Stimulated activated CD8-positive, alpha-beta memory T cell treated with anti-CD3 and anti-CD28 coated beads, Interleukin-12 subunit alpha, Interleukin-12 subunit beta, amount 100 ng/mL, for 4 hours (primary cell): ENCODE data around the gene C2CD3.
"Not testable (repeated sequence)": the region's sequence is repeated elsewhere in the genome, so short reads cannot be mapped to it uniquely, and the experiment has no call there.

Experiments used
- DNase-seq: peaks from one replicate; pipeline ENCODE4 v3.0.0-alpha.2; 2020; ENCODE audit warnings: low read depth

The C2CD3 gene

DNA sequence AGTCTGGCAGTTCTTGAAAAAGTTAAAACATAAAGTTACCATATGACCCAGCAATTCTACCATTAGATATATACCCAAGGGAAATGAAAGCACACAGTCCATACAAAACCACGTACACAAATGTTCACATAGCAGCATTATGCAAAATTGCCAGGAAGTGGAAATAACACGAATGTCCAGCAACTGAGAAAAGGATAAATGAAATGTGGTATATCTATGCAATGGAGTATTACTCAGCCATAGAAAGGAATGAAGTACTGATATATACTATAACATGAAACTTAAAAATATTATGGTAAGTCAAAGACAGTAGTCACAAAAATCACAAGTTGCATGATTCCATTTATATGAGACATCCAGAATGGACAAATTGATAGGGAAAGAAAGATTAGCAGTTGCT lies 57.9 kb downstream of the C2CD3 start:
- no peak for DNase-seq

GRCh38 chr11:74106124-74106523 lies 64.7 kb downstream of the C2CD3 start:
- DNase-seq: no peak

DNA sequence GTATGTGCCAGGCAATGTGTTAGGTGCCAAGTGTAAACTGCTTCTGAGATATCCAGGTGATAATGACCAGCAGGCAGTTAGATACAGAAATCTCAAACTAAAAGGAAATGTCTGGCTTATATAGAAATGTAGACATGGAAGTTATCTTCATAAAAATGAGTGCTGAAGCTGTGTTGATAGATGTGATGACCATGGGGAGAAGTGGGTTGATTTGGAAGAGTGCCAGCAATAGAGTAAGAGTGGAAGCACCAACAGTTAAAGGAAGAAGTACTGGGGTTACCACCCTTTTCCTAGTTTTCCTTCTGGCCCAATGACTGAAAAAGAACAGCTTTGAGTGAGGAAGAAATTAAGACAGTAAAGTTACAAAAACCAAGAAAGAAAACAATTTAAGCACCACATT lies 68.5 kb downstream of the C2CD3 start:
- DNase-seq: no peak

GRCh38 chr11:74100735-74101134 lies 70.1 kb downstream of the C2CD3 start:
- no peak for DNase-seq

DNA sequence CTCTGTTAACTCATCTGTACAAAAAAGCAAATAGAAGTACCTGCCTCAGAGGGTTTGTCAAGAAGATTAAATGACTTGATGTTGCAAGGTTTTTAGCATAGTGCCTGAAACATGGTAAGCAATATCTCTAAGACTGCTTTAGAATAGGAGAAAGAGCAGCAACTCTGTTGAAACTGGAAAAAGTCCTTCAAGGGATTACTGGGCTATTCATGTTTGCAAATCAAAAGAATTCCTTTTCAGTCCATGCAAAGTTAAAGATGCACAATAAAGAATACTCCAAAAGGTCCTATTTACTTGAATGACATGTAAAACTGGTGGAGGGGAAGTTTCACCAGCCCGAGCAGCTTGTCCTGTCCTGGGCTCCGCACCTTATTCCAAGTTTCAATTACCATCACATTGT lies 70.6 kb downstream of the C2CD3 start:
- no peak for DNase-seq

DNA sequence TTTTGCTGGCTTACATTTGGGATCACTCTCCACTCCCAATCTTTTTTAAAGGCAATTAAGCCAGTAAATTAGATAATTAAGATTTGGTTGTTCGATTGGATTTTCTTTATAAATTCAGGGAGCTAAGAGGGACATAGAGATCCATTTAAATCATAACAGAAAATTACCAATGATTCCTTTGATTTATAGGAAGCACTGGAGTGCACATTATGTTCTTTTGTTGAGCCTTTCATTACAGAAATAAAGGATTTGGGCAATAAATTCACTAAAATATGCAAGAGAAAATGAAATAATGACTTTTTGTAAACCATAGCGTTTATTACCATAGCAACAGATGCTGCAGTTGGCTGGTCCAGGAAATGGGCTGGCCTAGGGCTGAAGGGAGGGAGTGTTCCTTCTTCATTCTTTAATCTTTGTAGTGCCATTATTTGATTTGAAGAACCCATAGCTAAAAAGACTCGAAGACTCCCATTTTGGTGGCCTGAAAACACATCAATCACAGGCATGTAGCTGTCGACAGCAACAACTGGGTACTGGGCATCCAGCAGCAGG lies 73.0 kb downstream of the C2CD3 start:
- DNase-seq: no peak

- DNase-seq: no peak
Measured at GRCh38 chr11:74094393-74094792, 76.4 kb downstream of the C2CD3 start.

DNA sequence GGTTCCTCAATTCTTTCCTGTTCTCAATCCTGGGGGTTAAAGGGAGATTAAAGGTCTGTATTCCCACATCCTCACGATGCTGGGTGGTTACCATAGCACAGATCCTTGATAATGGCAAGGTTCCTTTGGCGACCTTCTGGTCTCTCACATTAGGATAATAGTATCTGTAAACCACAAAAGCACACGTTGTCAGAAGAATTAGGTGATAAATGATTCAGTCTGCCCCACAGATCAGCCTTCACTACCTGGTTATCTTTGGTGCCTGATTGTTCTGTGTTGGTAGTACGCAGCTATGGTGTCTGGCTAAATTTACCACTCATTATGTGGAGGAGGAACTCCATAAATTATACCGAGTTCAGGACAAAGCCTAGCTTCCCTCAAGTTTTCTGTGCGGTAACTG lies 78.4 kb downstream of the C2CD3 start:
- DNase-seq: no peak

DNA sequence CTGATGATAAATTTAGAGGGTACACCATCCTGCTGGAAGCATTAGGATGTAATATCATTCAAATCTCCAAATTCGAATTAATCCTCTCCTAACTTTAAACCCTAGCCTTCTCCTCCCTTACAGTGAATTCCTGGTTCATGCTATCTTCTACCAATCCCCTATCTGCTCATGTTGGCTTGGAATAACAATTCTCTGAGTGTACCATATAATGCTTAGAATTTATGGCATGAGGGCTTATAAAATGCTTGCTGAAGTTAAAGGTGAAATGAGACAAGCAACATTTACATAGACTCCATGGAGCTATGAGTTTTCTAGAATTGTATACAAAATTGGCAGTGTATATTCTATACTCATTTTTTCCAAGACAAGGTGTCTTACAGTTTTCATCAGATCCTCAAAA lies 79.3 kb downstream of the C2CD3 start:
- no peak for DNase-seq

DNA sequence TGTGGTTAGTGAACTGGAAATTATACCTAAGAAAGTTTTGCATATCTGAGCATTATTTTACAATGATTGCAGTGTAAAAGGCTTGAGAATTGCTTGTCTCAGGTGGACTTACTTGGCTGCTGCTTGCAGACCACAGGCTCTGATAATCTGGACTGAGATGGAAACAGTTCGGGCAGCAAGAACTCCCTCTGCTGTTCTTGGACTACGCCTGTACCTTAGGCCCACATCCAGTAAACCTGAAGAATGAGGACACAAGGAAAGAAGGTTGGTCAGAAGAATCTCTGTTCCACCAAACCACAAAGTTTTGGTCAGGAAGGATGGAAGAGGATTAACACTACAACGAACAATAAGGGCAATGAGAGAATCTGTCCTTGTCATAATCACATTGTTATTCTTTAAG lies 80.1 kb downstream of the C2CD3 start:
- DNase-seq: no peak

DNA sequence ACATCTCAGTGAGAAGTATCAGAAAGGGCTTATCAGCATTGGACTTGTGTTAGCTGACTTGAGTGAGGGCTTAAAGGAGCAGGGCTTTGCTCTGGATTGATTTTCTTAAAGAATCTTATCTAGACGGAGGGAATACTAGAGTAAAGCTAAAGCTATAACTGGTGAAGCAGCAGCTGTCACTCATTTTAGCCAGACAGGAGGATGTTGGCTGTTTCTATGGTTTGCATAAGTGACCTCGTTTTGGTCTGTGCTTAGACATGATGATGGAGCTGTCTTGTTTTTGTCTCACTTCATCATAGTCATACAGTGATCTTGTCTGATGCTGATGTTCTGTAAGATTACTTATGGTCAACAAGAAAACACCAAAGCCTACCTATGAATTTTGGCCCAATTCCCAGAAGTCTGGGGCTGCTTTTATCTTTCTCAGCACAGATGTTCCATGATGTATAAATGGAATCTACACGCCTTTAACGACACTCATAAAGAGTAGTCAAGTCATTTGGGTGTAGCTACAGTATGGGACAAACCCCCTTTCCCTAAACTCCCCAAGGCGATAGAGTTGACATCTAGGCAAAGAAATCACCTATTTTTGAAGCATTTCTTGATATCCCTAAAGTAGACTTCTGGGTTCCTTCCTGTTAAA lies 84.4 kb downstream of the C2CD3 start:
- DNase-seq: no peak

- no peak for DNase-seq
Measured at GRCh38 chr11:74085542-74085892, 85.3 kb downstream of the C2CD3 start.

DNA sequence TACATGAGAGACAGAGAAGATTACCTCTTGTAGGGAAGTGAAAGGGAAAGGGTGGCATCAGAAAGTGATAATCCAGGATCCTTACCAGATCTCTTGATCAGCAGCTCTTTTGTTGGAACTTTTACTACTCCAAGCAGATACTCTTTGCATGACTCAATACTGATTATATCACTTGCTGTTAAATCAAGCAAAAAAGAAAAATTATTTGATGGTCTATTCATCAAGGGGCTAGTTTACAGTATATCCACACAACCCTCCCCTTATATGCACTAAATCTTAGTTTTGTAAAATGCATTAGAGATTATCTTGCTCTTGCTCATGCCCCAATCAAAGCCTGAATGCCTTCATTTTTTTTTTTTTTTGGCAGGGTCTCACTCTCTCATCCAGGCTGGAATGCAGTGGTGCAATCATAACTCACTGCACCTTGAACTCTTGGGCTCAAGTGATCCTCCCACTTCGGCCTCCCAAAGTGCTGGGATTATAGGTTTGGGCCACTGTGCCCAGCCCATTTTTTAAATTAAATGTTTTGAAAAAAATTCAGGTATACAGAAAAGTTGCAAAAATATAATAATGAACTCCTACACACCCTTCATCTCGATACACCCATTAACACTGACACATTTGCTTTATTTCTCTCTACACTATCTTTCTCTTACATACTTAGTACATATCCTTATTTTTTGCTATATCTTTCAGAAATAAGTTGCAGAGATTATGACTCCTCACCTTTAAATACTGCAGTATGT lies 85.8 kb downstream of the C2CD3 start:
- DNase-seq: no peak

DNA sequence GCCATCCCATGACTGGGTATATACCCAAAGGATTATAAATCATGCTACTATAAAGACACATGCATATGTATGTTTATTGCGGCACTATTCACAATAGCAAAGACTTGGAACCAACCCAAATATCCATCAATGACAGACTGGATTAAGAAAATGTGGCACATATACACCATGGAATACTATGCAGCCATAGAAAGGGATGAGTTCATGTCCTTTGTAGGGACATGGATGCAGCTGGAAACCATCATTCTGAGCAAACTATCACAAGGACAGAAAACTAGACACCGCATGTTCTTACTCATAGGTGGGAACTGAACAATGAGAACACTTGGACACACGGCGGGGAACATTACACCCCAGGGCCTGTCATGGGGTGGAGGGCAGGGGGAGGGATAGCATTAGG lies 86.9 kb downstream of the C2CD3 start:
- DNase-seq: not testable (repeated sequence)

DNA sequence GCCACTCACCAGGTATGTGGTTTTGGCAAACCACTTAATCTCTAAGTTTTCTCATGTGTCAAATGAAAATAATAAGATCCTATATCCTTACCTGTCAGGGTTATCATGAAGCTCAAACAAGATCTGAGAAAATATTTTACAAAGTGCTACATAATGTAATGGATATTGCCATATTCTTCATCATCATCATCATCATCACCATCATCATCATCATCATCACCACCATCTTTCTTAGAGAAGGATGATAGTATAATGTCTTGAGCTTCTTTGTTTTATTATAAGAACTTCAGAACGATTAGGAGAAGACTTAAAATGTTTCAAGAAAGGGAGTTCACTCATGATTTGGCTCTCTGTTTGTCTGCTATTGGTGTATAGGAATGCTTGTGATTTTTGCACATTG lies 89.4 kb downstream of the C2CD3 start:
- no peak for DNase-seq

DNA sequence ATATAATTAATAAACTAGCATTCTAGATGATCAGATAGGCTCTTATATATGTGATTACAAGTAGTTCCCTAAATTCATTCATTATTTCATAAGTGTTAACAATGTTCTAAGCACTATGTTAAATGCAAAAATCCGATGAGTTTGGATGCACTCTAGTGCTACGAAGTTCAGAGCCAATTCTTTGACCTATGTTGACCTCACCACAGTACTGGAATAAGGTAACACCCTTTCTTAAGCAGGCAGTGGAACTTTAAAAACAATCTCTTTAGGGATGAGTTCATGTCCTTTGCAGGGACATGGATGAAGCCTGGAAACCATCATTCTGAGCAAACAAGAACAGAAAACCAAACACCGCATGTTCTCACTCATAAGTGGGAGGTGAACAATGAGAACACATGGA lies 93.6 kb downstream of the C2CD3 start:
- no peak for DNase-seq

DNA sequence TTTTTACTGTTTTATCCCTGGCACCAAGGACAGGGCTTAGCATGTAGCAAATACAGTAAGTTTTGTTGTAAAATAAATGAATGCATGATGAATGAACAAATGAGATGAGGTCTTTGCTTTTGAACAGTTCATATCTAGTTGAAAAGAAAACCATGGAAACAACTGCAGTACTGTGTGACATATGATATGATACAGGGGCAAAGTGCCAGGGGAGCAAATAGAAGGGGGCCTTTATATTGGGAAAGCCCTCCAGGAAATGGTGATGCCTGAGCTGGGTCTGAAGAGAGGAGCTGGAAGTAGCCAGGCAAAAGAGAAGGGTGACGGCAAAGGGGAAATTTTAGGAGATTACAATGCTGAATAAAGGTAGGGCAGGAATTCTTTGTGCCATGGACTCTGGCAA lies 98.1 kb downstream of the C2CD3 start:
- DNase-seq: no peak

DNA sequence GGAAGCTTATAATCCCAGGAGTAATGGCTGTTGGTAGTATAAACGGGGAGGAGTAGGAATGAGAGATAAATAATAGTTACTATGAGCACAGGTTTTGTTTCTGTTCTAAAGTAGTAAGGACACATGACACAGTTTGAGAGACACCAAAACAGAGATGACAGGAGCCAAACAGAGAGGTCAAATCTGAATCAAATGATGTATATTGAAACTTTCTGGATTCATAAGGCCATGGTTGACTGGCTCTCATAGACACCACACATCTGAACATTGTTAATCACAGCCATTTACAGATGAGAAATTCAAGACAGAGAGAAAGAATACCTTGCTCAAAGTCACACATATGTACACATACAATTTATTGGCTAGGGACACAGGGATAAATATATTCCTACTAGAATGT lies 98.5 kb downstream of the C2CD3 start:
- no peak for DNase-seq

DNA sequence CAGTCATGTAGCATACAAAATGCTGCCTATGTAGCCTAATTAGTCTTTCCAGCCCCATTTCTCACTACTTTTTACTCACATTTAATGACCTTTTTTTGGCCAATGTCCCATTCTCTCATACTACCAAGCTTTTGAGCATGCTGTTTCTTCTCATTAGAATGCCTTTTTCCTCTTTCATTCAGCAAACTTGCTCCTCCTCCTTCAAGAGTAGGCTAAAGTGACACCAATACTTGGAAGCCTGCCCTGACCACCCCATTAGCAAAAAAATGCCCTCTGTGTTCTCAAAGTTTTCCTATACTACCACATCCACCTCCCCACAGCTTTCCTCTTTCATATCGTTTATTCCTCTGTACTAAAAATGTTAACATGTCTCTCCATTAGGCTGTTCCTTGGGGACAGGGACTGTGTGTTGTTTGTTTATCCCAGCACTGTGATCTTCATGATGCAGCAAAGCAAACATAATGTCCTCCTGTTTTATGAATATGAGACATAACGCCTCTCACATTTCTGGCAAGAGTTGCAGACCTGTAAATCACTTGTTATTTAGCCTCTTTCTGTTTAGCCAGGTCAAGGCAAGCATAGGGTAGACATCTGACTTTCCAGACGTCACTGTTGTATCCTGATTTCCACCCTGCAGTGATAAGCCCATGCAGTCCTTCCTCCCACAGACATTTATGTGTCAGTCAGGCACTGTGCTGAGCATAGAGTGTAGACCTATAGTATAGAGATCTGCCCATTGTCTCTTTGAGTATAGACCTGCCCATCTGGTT lies 99.9 kb downstream of the C2CD3 start:
- DNase-seq: no peak

- no peak for DNase-seq
Measured at GRCh38 chr11:74069146-74070046, 101.4 kb downstream of the C2CD3 start.

- not testable (repeated sequence) for DNase-seq
Measured at GRCh38 chr11:74066663-74067062, 104.1 kb downstream of the C2CD3 start.

DNA sequence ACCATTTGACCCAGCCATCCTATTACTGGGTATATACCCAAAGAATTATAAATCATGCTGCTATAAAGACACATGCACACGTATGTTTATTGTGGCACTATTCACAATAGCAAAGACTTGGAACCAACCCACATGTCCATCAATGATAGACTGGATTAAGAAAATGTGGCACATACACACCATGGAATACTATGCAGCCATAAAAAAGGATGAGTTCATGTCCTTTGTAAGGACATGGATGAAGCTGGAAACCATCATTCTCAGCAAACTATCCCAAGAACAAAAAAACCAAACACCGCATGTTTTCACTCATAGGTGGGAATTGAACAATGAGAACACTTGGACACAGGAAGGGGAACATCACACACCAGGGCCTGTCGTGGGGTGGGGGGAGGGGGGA lies 105.3 kb downstream of the C2CD3 start:
- not testable (repeated sequence) for DNase-seq
